Measurements from ENCODE around the gene MED16.
"Not testable (repeated sequence)": the region's sequence is repeated elsewhere in the genome, so short reads cannot be mapped to it uniquely, and the experiment has no call there.

The MED16 gene

GRCh38 chr19:853014-853585 is 39.9 kb downstream of the MED16 start:
- no peak for DNase-seq

DNA sequence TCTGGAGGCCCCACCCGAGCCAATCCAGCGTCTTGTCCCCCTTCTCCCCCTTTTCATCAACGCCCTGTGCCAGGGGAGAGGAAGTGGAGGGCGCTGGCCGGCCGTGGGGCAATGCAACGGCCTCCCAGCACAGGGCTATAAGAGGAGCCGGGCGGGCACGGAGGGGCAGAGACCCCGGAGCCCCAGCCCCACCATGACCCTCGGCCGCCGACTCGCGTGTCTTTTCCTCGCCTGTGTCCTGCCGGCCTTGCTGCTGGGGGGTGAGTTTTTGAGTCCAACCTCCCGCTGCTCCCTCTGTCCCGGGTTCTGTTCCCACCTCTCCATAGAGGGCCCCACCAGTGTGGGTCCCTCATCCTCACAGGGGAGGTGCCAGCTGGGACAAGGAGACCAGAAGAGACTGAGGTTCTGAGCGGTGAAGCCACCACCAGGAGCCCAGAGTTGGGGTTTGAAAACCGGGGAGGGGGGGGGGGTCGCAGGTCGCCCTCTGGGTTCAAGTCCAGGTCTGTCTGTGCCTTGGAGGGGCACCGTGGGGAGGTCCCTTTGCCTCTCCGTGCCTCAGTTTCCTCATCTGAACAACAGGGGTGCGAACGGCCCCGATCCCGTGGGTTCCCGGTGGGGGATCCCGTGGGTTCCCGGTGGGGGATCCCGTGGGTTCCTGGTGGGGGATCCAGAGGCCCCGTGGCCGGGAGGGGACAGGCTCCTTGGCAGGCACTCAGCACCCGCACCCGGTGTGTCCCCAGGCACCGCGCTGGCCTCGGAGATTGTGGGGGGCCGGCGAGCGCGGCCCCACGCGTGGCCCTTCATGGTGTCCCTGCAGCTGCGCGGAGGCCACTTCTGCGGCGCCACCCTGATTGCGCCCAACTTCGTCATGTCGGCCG is 40.6 kb downstream of the MED16 start, which contains the start of gene ELANE:
ELANE (plus strand) TSS at position 168 of the 878 bp plus-strand sequence; CDS start at position 194, 26 bp downstream.
- no peak for DNase-seq

DNA sequence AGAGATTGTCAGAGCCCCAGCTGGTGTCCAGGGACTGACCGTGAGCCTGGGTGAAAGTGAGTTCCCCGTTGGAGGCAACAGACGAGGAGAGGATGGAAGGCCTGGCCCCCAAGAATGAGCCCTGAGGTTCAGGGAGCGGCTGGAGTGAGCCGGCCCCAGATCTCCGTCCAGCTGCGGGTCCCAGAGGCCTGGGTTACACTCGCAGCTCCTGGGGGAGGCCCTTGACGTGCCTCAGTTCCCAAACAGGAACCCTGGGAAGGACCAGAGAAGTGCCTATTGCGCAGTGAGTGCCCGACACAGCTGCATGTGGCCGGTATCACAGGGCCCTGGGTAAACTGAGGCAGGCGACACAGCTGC is 42.0 kb downstream of the MED16 start:
- no peak for DNase-seq

DNA sequence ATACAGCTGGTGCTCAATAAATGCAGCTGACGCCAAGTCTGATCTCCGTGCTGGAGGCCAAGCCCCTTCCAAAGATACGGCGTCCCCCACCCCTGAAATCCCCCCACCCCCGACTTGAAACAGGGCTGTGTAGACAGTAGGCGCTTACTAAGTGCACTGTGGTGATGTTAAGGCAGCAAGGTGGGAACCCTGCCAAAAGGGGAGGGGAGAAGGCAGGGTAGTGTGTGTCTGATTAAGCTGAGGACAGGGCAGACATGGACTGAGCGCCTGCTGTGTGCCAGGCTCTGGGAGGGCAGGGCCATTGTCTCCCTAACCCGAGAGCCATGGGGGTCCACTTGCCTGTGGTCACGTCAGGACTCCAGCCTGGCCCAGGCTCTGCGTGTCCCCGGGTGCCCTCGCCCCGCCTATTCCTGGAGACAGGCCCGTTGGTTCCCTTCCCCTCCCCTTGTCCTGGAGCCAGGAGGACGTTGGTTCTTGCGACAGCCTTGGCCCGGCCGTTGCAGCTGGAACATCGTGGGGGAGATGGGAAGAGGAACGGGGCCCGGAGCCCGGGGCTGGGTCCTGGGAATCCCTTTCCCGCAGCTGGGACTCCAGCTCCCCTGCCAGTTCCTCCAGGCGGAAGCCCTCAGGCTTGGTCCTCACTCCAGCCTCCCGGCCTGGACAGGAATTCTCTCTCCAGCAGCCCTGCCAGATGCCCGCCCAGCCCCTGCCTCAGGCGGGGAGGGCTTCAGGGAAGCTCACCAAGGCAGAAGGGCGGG is 42.6 kb downstream of the MED16 start:
- DNase-seq: no peak

DNA sequence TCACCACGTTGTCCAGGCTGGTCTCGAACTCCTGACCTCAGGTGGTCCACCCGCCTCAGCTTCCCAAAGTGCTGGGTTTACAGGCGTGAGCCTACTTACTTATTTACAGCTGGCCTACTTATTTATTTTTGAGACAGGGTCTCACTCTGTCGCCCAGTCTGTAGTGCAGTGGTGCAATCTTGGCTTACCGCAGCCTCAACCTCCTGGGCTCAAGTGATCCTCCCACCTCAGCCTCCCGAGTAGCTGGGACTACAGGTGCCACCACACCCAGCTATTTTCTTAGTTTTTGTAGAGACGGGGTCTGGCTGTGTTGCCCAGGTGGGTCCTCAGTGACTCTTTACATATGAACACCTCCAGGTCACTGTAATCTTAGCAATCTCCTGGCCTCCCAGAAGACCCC is 43.8 kb downstream of the MED16 start:
- not testable (repeated sequence) for DNase-seq

DNA sequence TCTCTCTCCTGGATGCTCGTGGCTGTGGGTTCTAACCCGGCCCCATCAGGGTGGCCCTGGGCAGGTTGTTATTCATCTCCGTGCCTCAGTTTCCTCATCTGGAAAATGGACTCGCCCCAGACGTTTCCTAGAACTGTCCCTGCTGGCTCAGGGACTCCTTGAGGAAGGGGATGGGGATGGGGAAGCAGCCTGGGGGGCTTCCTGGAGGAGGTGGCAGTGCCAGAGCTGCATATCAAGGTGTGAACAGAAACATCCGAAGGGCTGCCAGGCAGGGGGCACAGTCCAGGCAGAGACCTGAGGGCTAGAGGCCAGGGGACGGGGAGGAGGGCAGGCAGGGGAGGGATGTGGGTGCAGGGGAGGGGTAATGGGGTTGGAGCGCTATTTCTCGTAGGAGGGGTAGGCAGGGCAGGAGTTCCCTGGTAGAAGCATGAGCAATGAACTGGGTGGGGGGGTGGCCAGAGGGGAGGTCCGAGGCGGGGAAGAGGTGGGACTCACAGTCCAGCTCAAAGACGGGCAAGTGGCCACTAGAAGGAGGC is 44.5 kb downstream of the MED16 start:
- DNase-seq: no peak

GRCh38 chr19:845707-846521 is 47.1 kb downstream of the MED16 start:
- no peak for DNase-seq

DNA sequence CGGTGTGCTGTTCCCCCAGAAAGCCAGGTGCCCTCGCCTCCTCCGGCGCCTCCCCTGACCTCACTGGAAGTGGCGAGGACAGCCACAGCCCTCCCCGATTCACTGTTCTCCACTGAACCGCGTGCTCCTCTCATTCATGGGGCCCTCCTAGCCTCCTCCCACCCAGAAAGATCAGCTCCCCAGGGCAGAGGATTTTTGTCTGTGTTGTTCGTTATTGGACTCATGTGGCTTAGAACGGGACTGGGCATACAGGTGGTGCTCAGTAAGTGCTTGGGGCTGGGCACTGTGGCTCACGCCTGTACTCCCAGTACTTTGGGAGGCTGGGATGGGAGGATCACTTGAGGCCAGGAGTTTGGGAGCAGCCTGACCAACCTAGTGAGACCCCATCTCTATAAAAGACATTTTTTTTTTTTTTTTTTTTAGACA is 48.4 kb downstream of the MED16 start:
- no peak for DNase-seq

GRCh38 chr19:843836-844545 is 49.0 kb downstream of the MED16 start:
- DNase-seq: no peak

DNA sequence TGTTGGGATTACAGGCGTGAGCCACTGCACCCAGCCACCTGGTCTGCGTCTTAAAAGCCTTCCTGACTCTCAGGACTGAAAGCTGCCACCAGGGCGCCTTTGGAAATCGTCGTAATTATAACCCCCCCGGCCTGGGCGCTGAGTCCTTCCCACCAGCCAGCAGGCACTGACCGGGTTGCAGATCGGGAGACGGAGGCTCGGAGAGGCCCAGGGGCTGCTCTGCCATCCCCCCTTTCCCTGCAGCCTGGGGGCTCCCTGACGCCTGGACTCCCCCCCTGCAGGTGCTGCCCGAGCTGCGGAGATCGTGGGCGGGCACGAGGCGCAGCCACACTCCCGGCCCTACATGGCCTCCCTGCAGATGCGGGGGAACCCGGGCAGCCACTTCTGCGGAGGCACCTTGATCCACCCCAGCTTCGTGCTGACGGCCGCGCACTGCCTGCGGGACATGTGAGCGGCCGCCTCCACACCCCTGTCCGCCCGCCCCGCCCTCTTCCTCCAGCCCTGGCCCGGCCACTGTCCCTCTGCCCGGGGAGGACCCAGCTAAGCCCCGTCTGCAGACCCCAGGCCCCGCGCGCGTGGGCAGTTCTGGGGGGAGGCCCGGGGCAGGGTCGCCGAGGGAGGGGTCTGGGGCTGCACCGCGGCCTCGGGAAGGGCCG is 49.7 kb downstream of the MED16 start:
- DNase-seq: no peak

- DNase-seq: not testable (repeated sequence)
Measured at GRCh38 chr19:842802-843179, 50.2 kb downstream of the MED16 start.

DNA sequence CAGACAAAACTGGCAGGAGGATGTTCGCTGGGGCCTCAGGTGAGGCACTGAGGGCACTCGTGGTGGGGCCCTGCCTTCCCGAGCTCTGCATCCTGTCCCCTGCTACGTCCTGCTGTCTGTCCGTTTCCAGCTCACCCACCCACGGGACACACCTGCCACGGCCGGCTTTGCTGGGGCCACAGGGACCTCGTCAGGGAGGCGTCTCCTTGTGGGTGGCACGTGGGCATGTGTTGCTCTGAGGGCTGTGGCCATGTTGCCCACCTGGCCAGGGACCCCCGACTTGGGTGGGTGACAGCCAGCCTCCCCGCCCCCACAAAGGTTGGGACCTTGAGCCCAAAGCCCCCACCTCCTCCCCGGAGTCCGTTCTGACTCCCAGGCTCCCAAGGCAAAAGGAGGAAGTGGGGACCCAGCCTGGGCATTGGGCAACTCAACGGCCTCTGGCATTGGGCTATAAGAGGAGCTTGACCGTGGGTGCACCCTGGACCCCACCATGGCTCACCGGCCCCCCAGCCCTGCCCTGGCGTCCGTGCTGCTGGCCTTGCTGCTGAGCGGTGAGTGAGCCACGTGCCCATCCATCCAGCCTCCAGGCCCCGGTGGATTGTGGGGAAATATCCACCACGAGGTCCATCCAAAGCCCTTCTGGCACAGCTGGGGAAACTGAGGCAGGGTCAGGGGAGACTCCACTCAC is 52.3 kb downstream of the MED16 start, which contains the start of gene PRTN3:
PRTN3 (plus strand) TSS at position 481 of the 688 bp plus-strand sequence; CDS start at position 491, 10 bp downstream.
- no peak for DNase-seq

- no peak for DNase-seq
Measured at GRCh38 chr19:835210-835810, 57.7 kb downstream of the MED16 start.

GRCh38 chr19:834216-834615 is 58.8 kb downstream of the MED16 start:
- no peak for DNase-seq

GRCh38 chr19:831407-832369 is 61.3 kb downstream of the MED16 start:
- no peak for DNase-seq

DNA sequence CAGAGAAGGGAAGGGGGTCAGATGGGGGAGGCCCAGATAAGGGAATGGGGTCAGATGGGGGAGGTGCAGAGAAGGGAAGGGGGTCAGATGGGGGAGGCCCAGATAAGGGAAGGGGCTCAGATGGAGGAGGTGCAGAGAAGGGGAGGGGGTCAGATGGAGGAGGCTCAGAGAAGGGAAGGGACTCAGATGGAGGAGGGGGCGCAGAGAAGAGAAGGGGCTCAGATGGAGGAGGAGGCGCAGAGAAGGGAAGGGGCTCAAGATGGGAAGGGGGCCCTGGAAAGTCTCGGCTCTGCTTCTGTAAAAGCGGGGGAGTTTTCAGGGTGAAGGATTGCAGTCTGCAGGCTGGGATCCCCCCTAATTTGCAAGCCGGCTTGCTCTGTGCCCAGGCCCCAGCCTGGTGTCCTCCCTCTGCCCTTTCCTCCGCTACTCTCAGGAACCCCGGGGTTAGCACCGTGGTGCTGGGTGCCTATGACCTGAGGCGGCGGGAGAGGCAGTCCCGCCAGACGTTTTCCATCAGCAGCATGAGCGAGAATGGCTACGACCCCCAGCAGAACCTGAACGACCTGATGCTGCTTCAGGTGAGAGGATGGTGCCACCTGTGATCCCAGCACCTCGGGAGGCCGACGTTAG is 63.7 kb downstream of the MED16 start:
- no peak for DNase-seq

DNA sequence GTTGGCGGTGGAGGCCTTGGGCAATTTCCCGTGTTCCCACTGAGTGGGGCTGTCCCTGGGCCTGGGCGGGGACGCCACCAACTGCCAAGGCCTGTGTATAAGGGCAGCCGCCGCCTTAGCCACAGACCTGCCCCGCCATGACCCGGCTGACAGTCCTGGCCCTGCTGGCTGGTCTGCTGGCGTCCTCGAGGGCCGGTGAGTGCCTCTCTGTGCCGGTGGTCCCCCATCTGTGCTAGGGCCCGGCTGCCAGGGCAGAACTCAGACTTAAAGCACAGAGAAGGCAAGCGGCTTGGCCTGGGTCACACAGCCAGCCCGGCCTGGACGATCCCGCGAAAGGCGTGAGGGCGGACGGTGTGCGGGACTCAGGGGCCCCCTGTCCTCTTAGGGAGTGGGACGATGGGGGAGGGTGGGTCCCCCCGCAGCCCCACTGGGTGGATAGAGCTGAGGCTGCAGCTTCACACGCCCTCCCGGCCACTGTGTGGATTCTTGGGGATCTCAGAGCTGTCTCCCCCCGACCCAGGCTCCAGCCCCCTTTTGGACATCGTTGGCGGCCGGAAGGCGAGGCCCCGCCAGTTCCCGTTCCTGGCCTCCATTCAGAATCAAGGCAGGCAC is 65.2 kb downstream of the MED16 start, which contains the start of gene AZU1:
AZU1 (plus strand) TSS at position 128 of the 612 bp plus-strand sequence; CDS start at position 138, 10 bp downstream.
- no peak for DNase-seq

DNA sequence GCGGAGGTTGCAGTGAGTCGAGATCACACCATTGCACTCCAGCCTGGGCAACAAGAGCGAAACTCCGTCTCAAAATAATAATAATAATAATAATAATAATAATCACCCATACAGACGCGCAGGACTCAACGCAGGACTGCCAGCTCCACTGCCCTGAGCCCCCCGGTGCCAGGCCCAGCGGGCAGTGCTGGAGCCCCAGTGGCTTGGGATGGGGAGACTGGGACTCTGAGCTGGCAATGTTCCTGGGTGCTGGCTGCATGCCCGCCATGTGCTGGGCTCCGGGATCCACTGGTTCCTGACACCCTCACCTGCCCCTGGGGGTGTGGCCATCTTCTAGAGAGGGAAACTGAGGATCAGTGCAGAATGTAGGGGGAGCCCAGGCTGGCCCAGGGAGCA is 65.7 kb downstream of the MED16 start:
- DNase-seq: no peak
